Measurements from ENCODE around the gene LIMCH1. TPM values are rescaled to one million over a fixed set of nuclear protein-coding genes. Genes with fewer than 3 reads are reported as not detected.
"Not testable (repeated sequence)": the region's sequence is repeated elsewhere in the genome, so short reads cannot be mapped to it uniquely, and the experiment has no call there.

Gene LIMCH1
- total RNA-seq, 1 experiment from 2014 or later = 48.4 TPM

- Mint-ChIP-seq H3K27ac (ENCODE audit: low read depth, unreplicated experiment) (no peak overlapping the region), H3K4me1 (ENCODE audit: insufficient read depth, unreplicated experiment) (no peaks in the 10 kb centered on the region)
Observed at GRCh38 chr4:41646862-41647261, 108.9 kb downstream of the LIMCH1 start.

GRCh38 chr4:41647383-41647782 is 109.4 kb downstream of the LIMCH1 start:
- CTCF ChIA-PET = interaction anchor here (0.6 to 1.4 kb wide), 4 partner anchors 14 to 906 kb away, joined by 3 to 7 read pairs (median 4); no protein-coding TSS in a partner anchor
- no peak overlapping the region for H3K4me3 Mint-ChIP-seq (ENCODE audit: unreplicated experiment)
- peaks cover 22% of the 10 kb centered on the region for H3K36me3 Mint-ChIP-seq (ENCODE audit: insufficient read depth, unreplicated experiment)
- POLR2A ChIA-PET = interaction anchor here (0.9 kb wide), 1 partner anchor 14 kb away, joined by 3 read pairs; no protein-coding TSS in a partner anchor
- intact Hi-C loops (cut with micrococcal nuclease) = no loop called here
- BruUV-seq (replicated peaks) = no TSS peak
- H3K27ac Mint-ChIP-seq (ENCODE audit: low read depth, unreplicated experiment) = no peak overlapping the region
- no peaks in the 10 kb centered on the region for H3K9me3 Mint-ChIP-seq (ENCODE audit: unreplicated experiment)
- no peaks in the 10 kb centered on the region for H3K4me1 Mint-ChIP-seq (ENCODE audit: insufficient read depth, unreplicated experiment)
- TF ChIP-seq CTCF (IDR thresholded peaks at IDR 0.05; ENCODE audit: unreplicated experiment) = no peak
- no peaks in the 10 kb centered on the region for H3K27me3 Mint-ChIP-seq (ENCODE audit: insufficient read depth, unreplicated experiment)
- no peak for DNase-seq (ENCODE audit: unreplicated experiment)

More at GRCh38 chr4:41646862-41647261, 108.9 kb downstream of the LIMCH1 start:
- CTCF ChIA-PET = interaction anchor here (0.6 to 1.4 kb wide), 5 partner anchors 14 to 907 kb away, joined by 3 to 7 read pairs (median 4); no protein-coding TSS in a partner anchor
- no peak for DNase-seq (ENCODE audit: unreplicated experiment)
- BruUV-seq (replicated peaks) = no TSS peak
- Mint-ChIP-seq H3K9me3 (ENCODE audit: unreplicated experiment) (no peaks in the 10 kb centered on the region), H3K27me3 (ENCODE audit: insufficient read depth, unreplicated experiment) (no peaks in the 10 kb centered on the region), H3K4me3 (ENCODE audit: unreplicated experiment) (no peak overlapping the region), H3K36me3 (ENCODE audit: insufficient read depth, unreplicated experiment) (peaks cover 17% of the 10 kb centered on the region)
- TF ChIP-seq CTCF (IDR thresholded peaks at IDR 0.05; ENCODE audit: unreplicated experiment) = no peak
- POLR2A ChIA-PET = no interaction called here
- intact Hi-C loops (cut with micrococcal nuclease) = no loop called here

GRCh38 chr4:41651150-41651549 is 113.2 kb downstream of the LIMCH1 start:
- H3K27me3 Mint-ChIP-seq (ENCODE audit: insufficient read depth, unreplicated experiment); H3K27ac Mint-ChIP-seq (ENCODE audit: low read depth, unreplicated experiment); intact Hi-C loops (cut with micrococcal nuclease); H3K4me3 Mint-ChIP-seq (ENCODE audit: unreplicated experiment); H3K9me3 Mint-ChIP-seq (ENCODE audit: unreplicated experiment); DNase-seq (ENCODE audit: unreplicated experiment); POLR2A ChIA-PET; BruUV-seq (replicated peaks): not testable (repeated sequence)
- H3K4me1 Mint-ChIP-seq (ENCODE audit: insufficient read depth, unreplicated experiment) = peaks cover 12% of the 10 kb centered on the region
- CTCF ChIA-PET = interaction anchor here (0.6 to 1.2 kb wide), 3 partner anchors 12 to 392 kb away, joined by 3 to 4 read pairs (median 3); no protein-coding TSS in a partner anchor
- H3K36me3 Mint-ChIP-seq (ENCODE audit: insufficient read depth, unreplicated experiment) = peaks cover 19% of the 10 kb centered on the region

- Mint-ChIP-seq H3K36me3 (ENCODE audit: insufficient read depth, unreplicated experiment) (peaks cover 11% of the 10 kb centered on the region), H3K9me3 (ENCODE audit: unreplicated experiment) (no peaks in the 10 kb centered on the region), H3K27ac (ENCODE audit: low read depth, unreplicated experiment) (no peak overlapping the region), H3K4me1 (ENCODE audit: insufficient read depth, unreplicated experiment) (peaks cover 12% of the 10 kb centered on the region), H3K4me3 (ENCODE audit: unreplicated experiment) (no peak overlapping the region), H3K27me3 (ENCODE audit: insufficient read depth, unreplicated experiment) (no peaks in the 10 kb centered on the region)
- POLR2A ChIA-PET = no interaction called here
- no peak for TF ChIP-seq CTCF (IDR thresholded peaks at IDR 0.05; ENCODE audit: unreplicated experiment)
- CTCF ChIA-PET = interaction anchor here (0.6 kb wide), 3 partner anchors 8 to 395 kb away, joined by 3 to 5 read pairs (median 4); no protein-coding TSS in a partner anchor
- intact Hi-C loops (cut with micrococcal nuclease) = no loop called here
- BruUV-seq (replicated peaks) = no TSS peak
- no peak for DNase-seq (ENCODE audit: unreplicated experiment)
Observed at GRCh38 chr4:41652971-41653370, 115.0 kb downstream of the LIMCH1 start.

Measured in MCF 10A (cell line).